HEK293T (cell line): Measurements from ENCODE around the gene STX1B.

ENCODE experiments used
- CTBP1 ChIP-seq: fragments of 450-650 bp; IDR thresholded peaks from 2 replicates; pipeline ENCODE4 v1.6.1; 2016; ENCODE audit warnings: borderline replicate concordance
- FOXA1 ChIP-seq: fragments of 450-650 bp; IDR thresholded peaks from 2 replicates; pipeline ENCODE4 v1.6.1; 2016; ENCODE audit warnings: mild to moderate bottlenecking
- SP1 ChIP-seq: fragments of 450-650 bp; IDR thresholded peaks from 2 replicates; pipeline ENCODE4 v1.6.1; 2017

GRCh38 chr16:30984669-30985400 is 25.6 kb downstream of the STX1B start, which contains the start of gene HSD3B7:
- TF ChIP-seq SP1 (no peak), CTBP1 (no peak), FOXA1 (no peak)
